Uterus (tissue), 4 donors: ENCODE results near the gene LCA5. TPM values are rescaled to one million over a fixed set of nuclear protein-coding genes. Genes with fewer than 3 reads are reported as not detected.
"Not testable (repeated sequence)": the region's sequence is repeated elsewhere in the genome, so short reads cannot be mapped to it uniquely, and the experiment has no call there.

Source experiments
- DNase-seq, 2 donors: peaks; one replicate each; pipeline ENCODE4 v3.0.0-alpha.2; 2019 to 2020
- H3K27ac ChIP-seq, 2 donors: fragments of 200-600 bp; sonication (generic); 1 replicate in 1 of 2; 2 replicates in 1 of 2; pipeline ENCODE4 v1.5.1; 2016 to 2018
- H3K27me3 ChIP-seq, 2 donors: fragments of 200-600 bp; sonication (generic); one replicate each; pipeline ENCODE4 v1.5.1; 2018 to 2019; ENCODE audit warnings: control low read depth in 1 of 2
- H3K36me3 ChIP-seq, 2 donors: fragments of 200-600 bp; sonication (generic); one replicate each; pipeline ENCODE4 v1.5.1; 2019; ENCODE audit warnings: control low read depth in 1 of 2
- H3K4me1 ChIP-seq, 2 donors: fragments of 200-600 bp; sonication (generic); one replicate each; pipeline ENCODE4 v1.5.1; 2018 to 2019; ENCODE audit warnings: control low read depth in 1 of 2
- H3K4me3 ChIP-seq, 2 donors: fragments of 200-600 bp; sonication (generic); 1 replicate in 1 of 2; 2 replicates in 1 of 2; pipeline ENCODE4 v1.5.1; 2018 to 2019; ENCODE audit warnings: mild to moderate bottlenecking in 1 of 2
- H3K9me3 ChIP-seq, 2 donors: fragments of 200-600 bp; sonication (generic); one replicate each; pipeline ENCODE4 v1.5.1; 2019; ENCODE audit warnings: control low read depth in 1 of 2
- POLR2A ChIP-seq, 2 donors: fragments of 450-650 bp; IDR thresholded peaks; one replicate each; pipeline ENCODE4 v1.6.1; 2016; ENCODE audit warnings: antibody characterized with exemption in 2 of 2, mild to moderate bottlenecking in 1 of 2, moderate library complexity in 1 of 2
- intact Hi-C: fragments of 100-400 bp; cut with DNase I; formaldehyde crosslinking; loops from one replicate; pipeline ENCODE4 v1.15.1; 2023; ENCODE audit warnings: low total_unique reads
- total RNA-seq, 4 donors: library from RNA; depleted of rRNA in 3 of 4; stranded (reverse); fragments of >200 nt in 3 of 4; gene quantifications; one replicate each; pipeline versions ENCODE4 v1.1.0 to v1.2.4, GENCODE V29; 2014 to 2023
- TF ChIP-seq, protein P1 (sequence below), 4 experiments: fragments of 200-600 bp in 2 of 4; fragments of 450-650 bp in 2 of 4; sonication (generic) in 2 of 4; IDR thresholded peaks; one replicate each; pipeline ENCODE4 v1.5.1; 2016 to 2019; ENCODE audit warnings: antibody characterized with exemption in 4 of 4, mild to moderate bottlenecking in 2 of 4, moderate library complexity in 1 of 4
- donor health status: DM: yes; HTN: yes; CAD: no.

The LCA5 gene
- total RNA-seq, result 10 to 100 TPM in 2 of 4 donors, 1 to 10 TPM in 2; 3.6 to 18.0 (median 9.3) TPM

DNA sequence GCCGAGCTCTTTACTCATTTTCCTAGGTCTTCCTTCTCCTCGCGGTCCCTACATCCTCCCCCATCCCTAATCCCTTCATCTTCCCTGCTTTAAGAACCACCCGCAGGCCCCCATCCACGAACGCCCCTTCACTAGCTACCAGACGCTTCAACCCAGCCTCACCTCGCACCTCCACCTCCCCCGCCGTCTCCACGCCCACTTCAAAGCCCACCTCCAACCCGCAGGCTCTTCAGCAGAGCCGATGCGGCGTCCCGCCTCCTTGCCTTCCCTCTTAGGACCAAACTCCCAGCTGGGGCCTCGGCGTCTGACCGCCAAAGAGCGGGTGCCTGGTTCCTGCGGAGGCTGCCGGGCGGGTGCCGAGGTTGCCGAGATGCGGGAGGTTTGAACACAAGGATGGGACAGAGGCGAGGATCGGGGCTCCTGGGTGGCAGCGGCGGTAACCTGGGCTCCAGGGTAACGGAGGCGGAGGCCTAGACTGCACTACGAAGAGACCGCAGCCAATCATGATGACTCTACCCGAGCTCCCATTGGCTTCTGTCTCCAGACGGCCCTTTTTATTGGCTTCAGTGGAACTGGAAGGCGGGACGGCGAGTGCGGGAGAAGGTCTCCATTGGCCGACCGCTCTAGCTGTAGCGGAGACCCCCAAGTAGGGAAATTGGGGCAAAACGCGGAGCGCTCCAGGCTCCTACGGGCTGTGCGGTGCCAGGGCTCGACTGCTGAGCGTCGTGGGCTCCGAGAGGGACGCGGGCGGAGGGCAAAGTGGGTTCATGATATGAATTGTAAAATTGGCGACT, at the start of gene LCA5:
LCA5 (minus strand) TSS at position 477 of the 794 bp plus-strand sequence. CDS start 18,536 bp downstream, outside the sequence.
- TF ChIP-seq, protein P1, sequence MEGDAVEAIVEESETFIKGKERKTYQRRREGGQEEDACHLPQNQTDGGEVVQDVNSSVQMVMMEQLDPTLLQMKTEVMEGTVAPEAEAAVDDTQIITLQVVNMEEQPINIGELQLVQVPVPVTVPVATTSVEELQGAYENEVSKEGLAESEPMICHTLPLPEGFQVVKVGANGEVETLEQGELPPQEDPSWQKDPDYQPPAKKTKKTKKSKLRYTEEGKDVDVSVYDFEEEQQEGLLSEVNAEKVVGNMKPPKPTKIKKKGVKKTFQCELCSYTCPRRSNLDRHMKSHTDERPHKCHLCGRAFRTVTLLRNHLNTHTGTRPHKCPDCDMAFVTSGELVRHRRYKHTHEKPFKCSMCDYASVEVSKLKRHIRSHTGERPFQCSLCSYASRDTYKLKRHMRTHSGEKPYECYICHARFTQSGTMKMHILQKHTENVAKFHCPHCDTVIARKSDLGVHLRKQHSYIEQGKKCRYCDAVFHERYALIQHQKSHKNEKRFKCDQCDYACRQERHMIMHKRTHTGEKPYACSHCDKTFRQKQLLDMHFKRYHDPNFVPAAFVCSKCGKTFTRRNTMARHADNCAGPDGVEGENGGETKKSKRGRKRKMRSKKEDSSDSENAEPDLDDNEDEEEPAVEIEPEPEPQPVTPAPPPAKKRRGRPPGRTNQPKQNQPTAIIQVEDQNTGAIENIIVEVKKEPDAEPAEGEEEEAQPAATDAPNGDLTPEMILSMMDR (IDR thresholded peaks at IDR 0.05), result peak in 1 of 4 experiments; percentile 2
- TF ChIP-seq POLR2A (IDR thresholded peaks at IDR 0.05), result peak; percentile 70 to 90
- no peaks in the 10 kb centered on the region for H3K9me3 ChIP-seq
- DNase-seq, result peak; percentile 93 to 95
- peak within 1 kb of the TSS; percentile 51 to 82 for H3K4me3 ChIP-seq
- intact Hi-C loops, result no loop called here
- peak within 1 kb of the TSS; percentile 92 to 95 for H3K27ac ChIP-seq
- no peaks in the 10 kb centered on the region for H3K27me3 ChIP-seq
- H3K36me3 ChIP-seq, result no peaks in the 10 kb centered on the region
- H3K4me1 ChIP-seq, result peaks cover 0 to 7% of the 10 kb centered on the region in 2 donors

DNA sequence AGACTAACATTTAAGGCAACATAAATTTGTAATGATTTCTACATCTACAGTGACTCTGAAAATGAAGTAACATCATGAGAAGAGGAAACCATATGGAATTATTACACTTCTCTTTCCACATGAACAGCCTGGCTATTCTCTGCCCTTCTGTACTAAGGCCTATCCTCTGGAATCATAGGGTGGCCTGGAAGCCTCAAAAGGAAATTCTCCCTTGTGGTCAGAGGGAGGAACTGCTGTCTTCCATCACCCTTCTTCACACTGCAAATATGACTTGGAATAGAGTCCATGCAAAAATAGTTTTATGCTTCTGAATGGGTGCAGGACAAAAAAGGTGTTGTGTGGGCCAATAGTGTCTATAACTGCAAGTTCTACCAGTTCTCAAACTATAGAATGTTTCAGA, 49.3 kb upstream of the LCA5 start:
- TF ChIP-seq, protein P1 (IDR thresholded peaks at IDR 0.05), result no peak
- TF ChIP-seq POLR2A (IDR thresholded peaks at IDR 0.05), result no peak
- no peaks in the 10 kb centered on the region for H3K36me3 ChIP-seq
- H3K9me3 ChIP-seq, result no peaks in the 10 kb centered on the region
- H3K4me3 ChIP-seq, result no peak overlapping the region
- intact Hi-C loops, result no loop called here
- no peaks in the 10 kb centered on the region for H3K27me3 ChIP-seq
- H3K4me1 ChIP-seq, result no peaks in the 10 kb centered on the region
- no peak overlapping the region for H3K27ac ChIP-seq
- DNase-seq, result no peak

DNA sequence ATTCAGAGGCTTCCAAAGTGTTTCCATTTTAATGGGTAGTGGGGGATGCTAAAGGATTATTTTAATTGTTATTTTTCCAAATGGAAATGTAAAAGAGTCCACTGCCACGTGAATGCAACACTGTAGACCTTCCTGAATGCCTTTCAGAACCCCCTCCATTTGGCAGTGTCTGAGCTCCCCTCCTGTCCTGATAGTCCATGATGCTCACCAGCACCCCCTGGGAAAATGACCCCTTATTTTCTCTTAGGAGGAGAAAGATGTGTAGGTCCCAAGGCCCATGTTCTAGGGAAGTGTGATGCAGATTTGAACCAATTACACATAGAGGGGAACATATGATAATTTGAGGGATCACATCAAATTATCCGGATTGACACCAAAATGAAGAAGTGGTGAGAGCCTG, 47.1 kb upstream of the LCA5 start:
- TF ChIP-seq, protein P1 (IDR thresholded peaks at IDR 0.05), result no peak
- no peak for TF ChIP-seq POLR2A (IDR thresholded peaks at IDR 0.05)
- Histone ChIP-seq H3K4me1 (no peaks in the 10 kb centered on the region), H3K36me3 (no peaks in the 10 kb centered on the region), H3K27ac (no peak overlapping the region), H3K27me3 (no peaks in the 10 kb centered on the region), H3K4me3 (no peak overlapping the region), H3K9me3 (no peaks in the 10 kb centered on the region)
- DNase-seq, result no peak
- intact Hi-C loops, result no loop called here

DNA sequence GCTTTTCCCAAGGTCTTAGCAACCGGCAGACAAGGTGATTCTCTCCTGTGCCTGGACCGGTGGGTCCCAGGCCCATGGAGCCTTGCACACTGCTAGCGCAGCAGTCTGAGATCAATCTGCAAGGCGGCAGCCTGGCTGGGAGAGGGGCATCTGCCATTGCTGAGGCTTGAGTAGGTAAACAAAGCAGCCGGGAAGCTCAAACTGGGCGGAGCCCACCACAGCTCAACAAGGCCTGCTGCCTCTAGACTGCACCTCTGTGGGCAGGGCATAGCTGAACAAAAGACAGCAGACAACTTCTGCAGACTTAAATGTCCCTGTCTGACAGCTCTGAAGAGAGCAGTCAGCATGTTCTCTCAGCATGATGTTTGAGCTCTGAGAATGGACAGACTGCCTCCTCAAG, 40.7 kb upstream of the LCA5 start:
- intact Hi-C loops, H3K36me3 ChIP-seq, H3K4me1 ChIP-seq, DNase-seq, H3K27me3 ChIP-seq, H3K9me3 ChIP-seq, H3K27ac ChIP-seq, H3K4me3 ChIP-seq: not testable (repeated sequence)

DNA sequence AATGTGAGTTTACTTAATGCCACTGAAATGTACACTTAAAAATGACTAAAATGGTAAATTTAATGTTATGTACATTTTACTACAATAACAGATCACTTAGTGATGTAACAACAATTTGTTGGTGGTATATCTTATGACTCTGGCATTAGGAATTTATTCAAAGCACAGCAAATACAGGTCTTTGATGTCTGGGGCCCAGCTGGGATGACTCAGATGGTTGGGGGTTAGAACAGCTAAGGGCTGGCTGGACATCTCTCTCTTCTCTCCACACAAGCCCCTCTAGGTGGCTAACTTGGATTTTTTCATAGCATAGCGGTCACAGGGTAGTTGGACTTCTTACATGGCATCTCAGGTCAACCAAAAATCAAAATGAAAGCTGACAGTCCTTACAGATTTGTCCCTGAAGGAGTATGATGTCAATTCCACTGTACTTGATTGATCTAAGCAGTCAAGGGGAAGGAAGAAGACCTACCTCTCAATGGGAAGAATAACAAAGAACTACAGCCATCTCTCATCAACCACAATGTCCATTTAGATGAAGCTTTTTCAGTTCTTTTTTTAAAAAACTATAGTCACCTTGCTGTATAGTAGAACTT, 37.5 kb upstream of the LCA5 start:
- no peak for TF ChIP-seq POLR2A (IDR thresholded peaks at IDR 0.05)
- TF ChIP-seq, protein P1 (IDR thresholded peaks at IDR 0.05), result no peak
- Histone ChIP-seq H3K27ac (no peak overlapping the region), H3K27me3 (no peaks in the 10 kb centered on the region), H3K36me3 (no peaks in the 10 kb centered on the region), H3K4me1 (no peaks in the 10 kb centered on the region), H3K9me3 (no peaks in the 10 kb centered on the region), H3K4me3 (no peak overlapping the region)
- DNase-seq, result no peak
- intact Hi-C loops, result no loop called here
